GM06990 (cell line): ENCODE results near the gene M6PR.
"Not testable (repeated sequence)": the region's sequence is repeated elsewhere in the genome, so short reads cannot be mapped to it uniquely, and the experiment has no call there.

Source experiments
- DNase-seq: peaks from one replicate; pipeline ENCODE4 v3.0.0-alpha.2; 2011; ENCODE audit not compliant: insufficient read length; ENCODE audit errors: extremely low read depth
- H3K27me3 ChIP-seq: replicated peaks from 2 replicates; pipeline ENCODE4 v1.6.0; 2011; ENCODE audit warnings: low read length; ENCODE audit not compliant: control insufficient read depth, insufficient read depth
- H3K36me3 ChIP-seq: 2 replicates; pipeline ENCODE4 v1.5.1; 2011; ENCODE audit warnings: low read length; ENCODE audit not compliant: control insufficient read depth, insufficient read depth
- H3K4me3 ChIP-seq: replicated peaks from 2 replicates; pipeline ENCODE4 v1.5.1; 2011; ENCODE audit warnings: low read depth, mild to moderate bottlenecking, control low read depth, low read length
- TF ChIP-seq, protein P1 (sequence below): IDR thresholded peaks from 2 replicates; pipeline ENCODE4 v1.5.1; 2011; ENCODE audit warnings: low read length, control low read depth, mild to moderate bottlenecking, inconsistent platforms; ENCODE audit not compliant: insufficient read depth, poor library complexity, severe bottlenecking

The M6PR gene

DNA sequence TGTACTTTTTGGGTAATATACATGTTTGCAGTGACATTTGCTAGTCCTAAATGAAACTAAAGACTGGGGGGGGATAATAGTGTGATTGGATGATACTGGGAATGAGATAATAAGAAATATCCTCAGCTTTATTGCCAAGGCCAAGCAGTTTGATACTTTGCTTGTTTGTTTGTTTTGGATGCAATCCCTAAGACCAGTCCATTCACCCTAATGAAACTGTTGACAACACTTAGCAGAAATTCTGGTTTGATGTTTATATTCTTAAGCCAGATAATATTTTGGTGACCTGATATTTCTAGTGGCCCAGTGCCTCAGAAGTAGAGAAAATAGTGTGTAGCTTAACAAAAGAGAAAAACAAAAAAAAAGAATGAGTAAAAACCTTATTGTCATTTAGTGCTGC is 33.3 kb downstream of the M6PR start:
- no peak overlapping the region for H3K4me3 ChIP-seq
- no peak for DNase-seq
- no peaks in the 10 kb centered on the region for H3K27me3 ChIP-seq
- TF ChIP-seq, protein P1, sequence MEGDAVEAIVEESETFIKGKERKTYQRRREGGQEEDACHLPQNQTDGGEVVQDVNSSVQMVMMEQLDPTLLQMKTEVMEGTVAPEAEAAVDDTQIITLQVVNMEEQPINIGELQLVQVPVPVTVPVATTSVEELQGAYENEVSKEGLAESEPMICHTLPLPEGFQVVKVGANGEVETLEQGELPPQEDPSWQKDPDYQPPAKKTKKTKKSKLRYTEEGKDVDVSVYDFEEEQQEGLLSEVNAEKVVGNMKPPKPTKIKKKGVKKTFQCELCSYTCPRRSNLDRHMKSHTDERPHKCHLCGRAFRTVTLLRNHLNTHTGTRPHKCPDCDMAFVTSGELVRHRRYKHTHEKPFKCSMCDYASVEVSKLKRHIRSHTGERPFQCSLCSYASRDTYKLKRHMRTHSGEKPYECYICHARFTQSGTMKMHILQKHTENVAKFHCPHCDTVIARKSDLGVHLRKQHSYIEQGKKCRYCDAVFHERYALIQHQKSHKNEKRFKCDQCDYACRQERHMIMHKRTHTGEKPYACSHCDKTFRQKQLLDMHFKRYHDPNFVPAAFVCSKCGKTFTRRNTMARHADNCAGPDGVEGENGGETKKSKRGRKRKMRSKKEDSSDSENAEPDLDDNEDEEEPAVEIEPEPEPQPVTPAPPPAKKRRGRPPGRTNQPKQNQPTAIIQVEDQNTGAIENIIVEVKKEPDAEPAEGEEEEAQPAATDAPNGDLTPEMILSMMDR = no peak
- H3K36me3 ChIP-seq = no peaks in the 10 kb centered on the region

DNA sequence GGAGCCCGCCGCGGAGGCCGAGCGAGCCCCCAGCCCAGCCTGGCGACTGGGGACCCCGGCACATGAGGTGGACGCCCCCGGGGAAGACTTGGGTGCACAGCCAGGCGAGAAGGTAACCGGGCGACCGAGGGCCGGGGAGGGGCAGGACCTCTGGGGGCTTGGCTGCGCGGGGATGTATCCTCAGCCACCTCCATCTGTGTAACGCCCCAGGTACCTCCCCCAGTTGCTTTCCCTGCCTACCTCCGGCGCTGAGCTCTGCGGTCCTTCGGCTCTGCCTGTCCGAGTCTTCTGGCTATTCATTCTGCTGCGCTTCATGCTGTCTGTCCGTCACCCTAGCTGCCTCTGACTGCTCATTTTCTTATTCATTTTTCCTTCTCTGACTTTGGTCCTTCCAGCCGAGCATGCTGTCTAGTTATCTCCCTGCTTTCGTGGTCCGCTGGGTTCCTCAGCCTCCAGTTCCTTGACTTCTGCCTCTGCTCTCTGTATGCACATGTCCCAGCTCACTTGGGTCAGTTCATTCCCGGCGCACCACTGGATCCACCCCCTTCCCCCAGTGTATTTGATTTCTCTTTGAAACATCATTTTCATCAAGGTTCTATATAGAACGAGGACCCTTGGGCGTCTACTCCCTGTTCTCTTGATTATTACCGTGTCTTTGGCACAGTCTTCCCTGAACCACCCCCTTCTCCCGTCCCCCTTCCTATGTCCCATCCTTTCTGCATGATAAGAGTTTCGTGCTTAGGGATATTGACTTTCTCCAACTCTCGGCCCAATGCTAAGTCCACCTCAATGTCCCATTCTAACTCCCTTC is 34.5 kb downstream of the M6PR start:
- no peaks in the 10 kb centered on the region for H3K36me3 ChIP-seq
- DNase-seq = peak; percentile 67
- TF ChIP-seq, protein P1 = no peak
- no peaks in the 10 kb centered on the region for H3K27me3 ChIP-seq
- H3K4me3 ChIP-seq = peak overlapping the region; percentile 79

DNA sequence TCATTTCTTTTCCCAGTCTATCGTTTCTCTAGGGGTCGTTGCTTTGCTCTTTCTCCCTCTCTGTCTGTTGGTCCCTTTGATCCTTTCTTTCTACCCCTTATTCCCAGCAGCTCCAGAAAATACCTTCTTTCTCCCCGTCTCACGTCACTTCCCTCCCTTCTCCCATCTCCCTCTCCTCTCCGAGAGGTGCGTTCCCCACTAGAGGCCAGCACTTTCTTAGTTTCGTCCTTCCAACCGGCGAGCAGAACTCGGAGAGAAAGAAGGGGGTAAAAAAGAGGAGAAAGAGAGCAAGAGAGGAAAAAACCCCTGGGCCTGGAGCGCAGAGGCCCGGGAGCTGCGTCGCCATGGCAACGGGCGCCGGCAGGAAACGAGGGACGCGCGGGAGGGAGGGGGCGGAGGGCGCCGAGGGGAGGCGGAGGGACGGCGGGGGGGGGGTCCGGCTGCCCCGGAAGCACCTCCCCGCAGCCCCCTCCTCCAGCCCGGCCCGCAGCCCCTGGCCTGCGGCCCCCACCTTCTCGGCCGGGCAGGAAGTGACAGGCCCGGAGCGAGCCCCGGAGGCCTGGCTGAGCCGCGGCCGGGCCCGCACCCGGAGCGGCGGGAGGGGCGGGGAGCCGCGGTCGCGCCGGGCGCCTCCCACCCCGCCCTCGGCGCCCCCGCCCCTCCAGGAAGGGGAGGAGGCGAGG is 35.3 kb downstream of the M6PR start, which contains the start of gene PHC1:
TSS of gene PHC1 (plus strand) at position 477 of the 683 bp plus-strand sequence. CDS start 3,169 bp downstream, outside the sequence.
- not testable (repeated sequence) for H3K36me3 ChIP-seq, H3K27me3 ChIP-seq
- H3K4me3 ChIP-seq = peak within 1 kb of the TSS; percentile 79
- DNase-seq = peak; percentile 73
- TF ChIP-seq, protein P1 = peak; percentile 43

DNA sequence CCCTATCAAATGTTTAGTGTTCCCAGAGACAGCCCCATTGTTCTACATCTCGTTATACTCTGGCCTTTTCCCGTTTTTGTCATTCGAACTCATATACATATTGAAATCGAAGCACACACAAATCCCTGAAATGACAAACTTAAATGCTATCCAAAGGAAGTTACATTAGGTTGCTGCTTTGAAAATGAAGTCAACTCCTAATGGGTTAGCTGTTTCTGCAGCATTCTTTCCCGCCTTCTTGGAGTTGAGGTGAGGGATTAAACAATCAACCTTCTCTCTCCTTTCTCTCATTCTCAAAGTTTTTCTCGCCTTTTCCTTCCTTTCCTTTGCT is 35.8 kb downstream of the M6PR start:
- TF ChIP-seq, protein P1 = no peak
- no peaks in the 10 kb centered on the region for H3K36me3 ChIP-seq
- no peak overlapping the region; the same call in 1 of the 2 replicates for H3K4me3 ChIP-seq
- H3K27me3 ChIP-seq = no peaks in the 10 kb centered on the region
- DNase-seq = no peak

DNA sequence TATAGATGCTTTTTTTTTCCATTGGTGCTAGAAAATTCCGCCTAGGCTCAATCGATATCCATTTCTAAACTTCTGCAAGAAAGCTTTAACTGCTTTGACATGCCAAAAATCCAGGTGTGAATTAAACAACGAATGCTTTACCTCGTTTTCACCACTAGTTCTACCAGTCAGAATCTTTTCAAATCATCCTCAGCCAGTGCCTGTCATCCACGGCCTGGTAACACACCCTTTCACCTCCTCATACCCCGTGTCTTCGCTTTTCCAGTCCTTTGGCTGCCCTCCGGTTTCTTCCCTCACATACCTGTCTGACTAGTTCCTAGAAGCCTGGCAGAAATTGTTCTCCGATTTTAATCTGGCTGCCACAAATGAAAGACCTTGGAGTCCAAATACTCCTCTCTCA is 36.5 kb downstream of the M6PR start:
- TF ChIP-seq, protein P1 = no peak
- Histone ChIP-seq H3K27me3 (no peaks in the 10 kb centered on the region), H3K4me3 (no peak overlapping the region), H3K36me3 (no peaks in the 10 kb centered on the region)
- no peak for DNase-seq
